Kidney epithelial cell (primary cell): Measurements from ENCODE around the gene CCDC154. TPM values are rescaled to one million over a fixed set of nuclear protein-coding genes. Genes with fewer than 3 reads are reported as not detected.
A peak's percentile ranks its signal among the peaks of the same experiment; 100 is the strongest.
"Not testable (repeated sequence)": the region's sequence is repeated elsewhere in the genome, so short reads cannot be mapped to it uniquely, and the experiment has no call there.

Experiments used
- DNase-seq: peaks from one replicate; pipeline ENCODE4 v3.0.0-alpha.2; 2010; ENCODE audit warnings: low read depth
- H3K27me3 ChIP-seq: 2 replicates; pipeline ENCODE4 v1.6.0; 2011; ENCODE audit warnings: low read length; ENCODE audit not compliant: control insufficient read depth, insufficient read depth
- H3K36me3 ChIP-seq: 2 replicates; pipeline ENCODE4 v1.5.1; 2011; ENCODE audit warnings: low read length; ENCODE audit not compliant: control insufficient read depth, insufficient read depth
- H3K4me3 ChIP-seq: 2 replicates; pipeline ENCODE4 v1.5.1; 2011; ENCODE audit warnings: low read depth, mild to moderate bottlenecking, control low read depth, low read length
- total RNA-seq: library from RNA; depleted of rRNA; stranded (reverse); fragments of >200 nt; gene quantifications from 2 replicates; pipeline ENCODE4 v1.2.3, GENCODE V29; 2015
- TF ChIP-seq, protein P1 (sequence below): IDR thresholded peaks from 2 replicates; pipeline ENCODE4 v1.5.1; 2011; ENCODE audit warnings: mild to moderate bottlenecking, moderate library complexity, low read length, control low read depth, inconsistent platforms; ENCODE audit not compliant: insufficient read depth, poor library complexity, severe bottlenecking

The CCDC154 gene
- total RNA-seq, 1 donor from 2014 or later: 0.08 TPM

DNA sequence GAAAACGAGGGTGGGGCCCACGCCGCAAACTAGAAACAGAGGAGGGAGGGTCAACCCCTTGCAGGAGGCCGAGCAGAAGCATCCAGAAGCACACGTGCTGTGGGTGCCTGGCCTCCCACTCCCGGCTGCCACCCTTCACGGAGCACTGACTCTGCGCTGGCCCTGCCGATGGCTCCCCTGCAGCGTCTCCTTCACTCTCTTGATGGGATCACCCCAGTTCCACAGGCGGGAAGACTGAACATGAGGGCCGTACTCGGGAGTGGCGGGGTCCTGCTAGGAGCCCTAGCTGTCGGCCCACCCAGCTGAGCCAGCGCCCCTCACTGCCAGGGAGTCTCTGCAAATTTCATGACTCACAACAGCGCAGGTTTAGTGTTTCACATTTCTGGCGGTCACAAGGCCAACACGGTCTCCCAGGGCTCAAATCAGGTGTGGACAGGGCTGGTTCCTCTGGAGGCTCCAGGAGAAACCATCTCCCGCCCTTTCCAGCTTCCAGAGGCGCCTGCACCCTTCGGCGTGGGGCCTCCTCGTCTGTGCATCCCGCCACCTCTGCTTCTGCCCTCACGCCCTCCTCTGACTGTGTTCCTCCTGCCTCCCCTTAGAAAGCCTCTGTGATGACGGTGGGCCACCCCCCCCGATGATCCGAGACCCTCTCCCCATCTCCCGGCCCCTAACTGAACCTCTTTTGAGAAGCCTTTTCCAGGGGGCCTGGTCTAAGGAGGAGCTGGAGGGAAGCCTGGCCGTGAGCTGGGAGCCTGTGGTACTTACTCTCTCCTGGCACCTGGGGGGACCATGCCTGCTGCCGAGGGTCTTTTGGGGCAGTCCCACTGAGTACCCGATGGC, 42.4 kb upstream of the CCDC154 start:
- no peak overlapping the region for H3K4me3 ChIP-seq
- no peaks in the 10 kb centered on the region for H3K27me3 ChIP-seq
- no peak for DNase-seq
- H3K36me3 ChIP-seq: no peaks in the 10 kb centered on the region
- TF ChIP-seq, protein P1, sequence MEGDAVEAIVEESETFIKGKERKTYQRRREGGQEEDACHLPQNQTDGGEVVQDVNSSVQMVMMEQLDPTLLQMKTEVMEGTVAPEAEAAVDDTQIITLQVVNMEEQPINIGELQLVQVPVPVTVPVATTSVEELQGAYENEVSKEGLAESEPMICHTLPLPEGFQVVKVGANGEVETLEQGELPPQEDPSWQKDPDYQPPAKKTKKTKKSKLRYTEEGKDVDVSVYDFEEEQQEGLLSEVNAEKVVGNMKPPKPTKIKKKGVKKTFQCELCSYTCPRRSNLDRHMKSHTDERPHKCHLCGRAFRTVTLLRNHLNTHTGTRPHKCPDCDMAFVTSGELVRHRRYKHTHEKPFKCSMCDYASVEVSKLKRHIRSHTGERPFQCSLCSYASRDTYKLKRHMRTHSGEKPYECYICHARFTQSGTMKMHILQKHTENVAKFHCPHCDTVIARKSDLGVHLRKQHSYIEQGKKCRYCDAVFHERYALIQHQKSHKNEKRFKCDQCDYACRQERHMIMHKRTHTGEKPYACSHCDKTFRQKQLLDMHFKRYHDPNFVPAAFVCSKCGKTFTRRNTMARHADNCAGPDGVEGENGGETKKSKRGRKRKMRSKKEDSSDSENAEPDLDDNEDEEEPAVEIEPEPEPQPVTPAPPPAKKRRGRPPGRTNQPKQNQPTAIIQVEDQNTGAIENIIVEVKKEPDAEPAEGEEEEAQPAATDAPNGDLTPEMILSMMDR: no peak

DNA sequence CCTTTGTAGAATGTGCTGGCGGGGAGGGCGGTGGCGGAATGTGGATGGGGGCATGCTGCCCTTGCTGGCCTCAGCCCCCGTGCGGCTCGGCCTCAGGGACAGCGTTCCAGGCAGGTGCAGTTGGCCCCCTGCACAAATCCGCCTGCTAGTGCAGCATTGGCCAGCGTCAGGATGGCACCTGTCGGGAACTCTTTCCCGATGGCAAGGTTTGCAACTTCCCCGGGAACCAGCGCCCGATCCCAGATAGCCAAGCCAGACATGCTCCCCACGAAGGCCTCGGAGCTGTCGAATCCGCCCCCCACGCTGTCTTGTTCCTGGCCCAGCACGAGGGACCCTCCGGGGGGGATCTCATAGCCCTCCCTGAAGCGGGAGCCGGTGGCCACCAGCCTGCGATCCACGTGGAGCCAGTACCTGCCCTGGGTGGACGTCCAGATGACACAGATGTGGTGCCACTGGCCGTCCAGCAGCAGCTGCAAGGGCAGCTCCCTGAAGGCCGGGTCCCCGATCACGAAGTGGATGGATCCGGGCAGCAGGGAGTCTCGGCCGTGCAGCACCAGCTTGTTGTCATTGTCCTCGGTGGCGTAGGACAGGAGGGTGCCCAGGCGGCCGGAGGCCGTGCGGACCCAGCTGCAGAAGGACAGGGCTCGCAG, 41.6 kb upstream of the CCDC154 start:
- no peaks in the 10 kb centered on the region for H3K27me3 ChIP-seq
- no peaks in the 10 kb centered on the region for H3K36me3 ChIP-seq
- TF ChIP-seq, protein P1: no peak
- H3K4me3 ChIP-seq: no peak overlapping the region
- no peak for DNase-seq

DNA sequence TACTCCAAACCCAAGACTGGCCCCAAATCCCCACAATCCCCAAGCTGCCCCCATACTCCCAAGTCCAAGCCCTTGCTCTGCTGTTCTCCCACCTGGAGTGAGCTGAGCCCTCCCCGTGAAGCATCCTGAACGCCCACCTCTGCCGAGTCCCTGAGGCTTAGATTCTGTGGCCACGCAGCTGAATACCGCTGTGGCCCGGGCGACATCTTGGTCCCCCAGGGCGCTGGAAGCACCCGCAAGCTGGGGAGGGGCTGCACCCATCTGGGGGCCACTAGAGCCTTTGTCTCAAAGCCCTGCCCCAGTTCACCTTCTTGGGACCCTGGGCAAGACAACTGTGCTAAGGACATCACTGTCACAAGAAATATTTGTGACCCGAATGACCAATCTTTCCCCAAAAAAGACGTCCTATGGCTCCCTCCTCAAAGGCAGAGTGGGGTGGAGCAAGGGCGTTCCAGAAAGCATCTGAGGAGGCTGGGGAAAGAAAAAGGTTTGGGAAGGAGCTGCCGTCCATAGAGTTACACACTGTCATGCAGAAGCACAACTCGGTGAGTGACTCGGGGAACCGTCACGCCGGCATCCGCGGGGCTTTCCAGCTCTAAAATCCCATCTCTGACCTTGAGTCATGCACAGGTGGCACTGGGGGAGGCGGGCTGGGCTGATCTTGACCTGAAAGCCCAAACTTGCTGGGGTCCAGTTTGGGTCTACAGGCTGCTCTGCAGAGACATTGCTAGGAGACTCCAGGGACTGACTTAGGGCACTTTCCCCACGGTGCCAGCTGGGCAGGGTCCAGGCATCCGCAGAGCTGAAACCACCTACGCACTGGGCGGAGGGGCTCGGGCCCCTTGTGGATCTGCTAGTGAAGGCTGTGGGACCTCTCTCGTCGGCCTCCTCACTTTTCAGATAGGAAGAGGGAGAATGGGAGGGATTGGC, 37.8 kb upstream of the CCDC154 start:
- Histone ChIP-seq H3K27me3 (no peaks in the 10 kb centered on the region), H3K4me3 (no peak overlapping the region), H3K36me3 (no peaks in the 10 kb centered on the region)
- DNase-seq: peak; percentile 41
- TF ChIP-seq, protein P1: no peak

DNA sequence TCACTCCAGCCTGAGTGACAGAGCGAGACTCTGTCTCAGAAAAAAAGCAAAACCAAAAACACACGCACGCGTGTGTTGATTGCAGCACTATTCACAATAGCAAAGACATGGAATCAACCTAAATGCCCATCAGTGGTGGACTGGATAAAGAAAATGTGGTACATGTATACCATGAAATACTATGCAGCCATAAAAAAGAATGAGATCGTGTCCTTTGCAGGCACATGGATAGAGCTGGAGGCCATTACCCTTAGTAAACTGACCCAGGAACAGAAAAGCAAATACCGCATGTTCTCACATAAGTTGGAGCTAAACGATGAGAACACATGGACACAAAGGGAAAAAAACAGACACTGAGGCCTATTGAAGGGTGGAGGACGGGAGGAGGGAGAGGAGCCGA, 34.6 kb upstream of the CCDC154 start:
- DNase-seq, H3K27me3 ChIP-seq, H3K36me3 ChIP-seq, H3K4me3 ChIP-seq: not testable (repeated sequence)

DNA sequence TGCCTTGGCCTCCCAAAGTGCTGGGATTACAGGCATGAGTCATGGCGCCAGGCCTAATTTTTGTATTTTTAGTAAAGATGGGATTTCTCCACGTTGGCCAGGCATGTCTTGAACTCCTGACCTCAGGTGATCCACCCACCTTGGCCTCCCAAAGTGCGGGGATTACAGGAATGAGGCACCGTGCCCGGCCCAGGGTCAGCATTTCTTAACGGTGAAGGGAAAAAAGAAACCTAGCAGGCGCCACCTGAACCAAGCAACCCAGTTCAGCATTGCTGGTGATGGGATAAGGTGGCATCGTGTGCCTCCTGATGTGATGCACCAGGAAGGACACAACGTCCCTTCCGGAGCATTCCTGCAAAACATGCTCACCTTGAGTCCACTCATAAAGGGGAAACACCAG, 32.7 kb upstream of the CCDC154 start:
- no peak overlapping the region for H3K4me3 ChIP-seq

More for the DNA sequence above, 32.7 kb upstream of the CCDC154 start:
- TF ChIP-seq, protein P1: no peak
- no peak for DNase-seq
- no peaks in the 10 kb centered on the region for H3K36me3 ChIP-seq
- H3K27me3 ChIP-seq: no peaks in the 10 kb centered on the region
